ENCODE results near the gene TTC34. TPM values are rescaled to one million over a fixed set of nuclear protein-coding genes. Genes with fewer than 3 reads are reported as not detected.

The TTC34 gene
- total RNA-seq, 2 donors from 2014 or later = 0.27 to 0.44 TPM

- no peak overlapping the region for H3K4me3 ChIP-seq
- no peak for DNase-seq
- H3K27ac ChIP-seq = no peak overlapping the region
- peaks cover 3% of the 10 kb centered on the region for H3K27me3 ChIP-seq
- no peaks in the 10 kb centered on the region for H3K9me3 ChIP-seq
- H3K9ac ChIP-seq (ENCODE audit: low read depth in 2 of 2, low read length in 2 of 2) = no peak overlapping the region
- H3K36me3 ChIP-seq = no peaks in the 10 kb centered on the region
- TF ChIP-seq CTCF (IDR thresholded peaks at IDR 0.05) = no peak
- intact Hi-C loops (cut with DNase I) = no loop called here
- H3K4me1 ChIP-seq = no peaks in the 10 kb centered on the region
Measured at GRCh38 chr1:2609319-2610035, 192.0 kb downstream of the TTC34 start.

GRCh38 chr1:2607641-2608091, 193.8 kb downstream of the TTC34 start:
- no peak overlapping the region for H3K27ac ChIP-seq
- H3K4me1 ChIP-seq = no peaks in the 10 kb centered on the region
- no peak for TF ChIP-seq CTCF (IDR thresholded peaks at IDR 0.05)
- H3K4me3 ChIP-seq = no peak overlapping the region
- no peaks in the 10 kb centered on the region for H3K36me3 ChIP-seq
- DNase-seq = no peak
- no peak overlapping the region for H3K9ac ChIP-seq (ENCODE audit: low read depth in 2 of 2, low read length in 2 of 2)
- H3K9me3 ChIP-seq = no peaks in the 10 kb centered on the region
- H3K27me3 ChIP-seq = peaks cover 3% of the 10 kb centered on the region
- intact Hi-C loops (cut with DNase I) = no loop called here

- no peaks in the 10 kb centered on the region for H3K4me1 ChIP-seq
- no peaks in the 10 kb centered on the region for H3K36me3 ChIP-seq
- H3K9me3 ChIP-seq = no peaks in the 10 kb centered on the region
- no peak overlapping the region for H3K27ac ChIP-seq
- H3K4me3 ChIP-seq = no peak overlapping the region
- intact Hi-C loops (cut with DNase I) = no loop called here
- TF ChIP-seq CTCF (IDR thresholded peaks at IDR 0.05) = no peak
- H3K9ac ChIP-seq (ENCODE audit: low read depth in 2 of 2, low read length in 2 of 2) = no peak overlapping the region
- DNase-seq = no peak
- H3K27me3 ChIP-seq = peaks cover 3% of the 10 kb centered on the region
Measured at GRCh38 chr1:2606881-2607621, 194.4 kb downstream of the TTC34 start.

GRCh38 chr1:2606396-2606880, 195.1 kb downstream of the TTC34 start:
- no peaks in the 10 kb centered on the region for H3K36me3 ChIP-seq
- no peak for DNase-seq
- H3K9me3 ChIP-seq = no peaks in the 10 kb centered on the region
- intact Hi-C loops (cut with DNase I) = no loop called here
- no peak overlapping the region for H3K9ac ChIP-seq (ENCODE audit: low read depth in 2 of 2, low read length in 2 of 2)
- H3K4me3 ChIP-seq = no peak overlapping the region
- peaks cover 3% of the 10 kb centered on the region for H3K27me3 ChIP-seq
- H3K27ac ChIP-seq = no peak overlapping the region
- H3K4me1 ChIP-seq = no peaks in the 10 kb centered on the region
- TF ChIP-seq CTCF (IDR thresholded peaks at IDR 0.05) = no peak

GRCh38 chr1:2605509-2606395, 195.7 kb downstream of the TTC34 start:
- Histone ChIP-seq H3K27me3 (peaks cover 1% of the 10 kb centered on the region), H3K27ac (no peak overlapping the region), H3K4me3 (no peak overlapping the region), H3K36me3 (no peaks in the 10 kb centered on the region), H3K9me3 (no peaks in the 10 kb centered on the region), H3K4me1 (no peaks in the 10 kb centered on the region), H3K9ac (ENCODE audit: low read depth in 2 of 2, low read length in 2 of 2) (no peak overlapping the region)
- no peak for DNase-seq
- intact Hi-C loops (cut with DNase I) = no loop called here
- TF ChIP-seq CTCF (IDR thresholded peaks at IDR 0.05) = no peak

All from colonic mucosa (tissue), 4 donors.